Loucy (cell line): ENCODE results near the gene MUSK.

ENCODE experiments used
- CTCF ChIP-seq: fragments of 200-600 bp; sonication (generic); conservative IDR thresholded peaks from 2 replicates; pipeline ENCODE4 v1.5.1; 2014; ENCODE audit warnings: mild to moderate bottlenecking, antibody characterized with exemption, low read length
- EZH2phosphoT487 ChIP-seq: fragments of 200-600 bp; IDR thresholded peaks from 2 replicates; pipeline ENCODE4 v1.6.1; 2018; ENCODE audit warnings: antibody characterized with exemption, mild to moderate bottlenecking, moderate library complexity, borderline replicate concordance

GRCh38 chr9:110814159-110814558 lies 145.6 kb downstream of the MUSK start:
- no peak for TF ChIP-seq CTCF
- TF ChIP-seq EZH2phosphoT487: no peak
